Left renal pelvis (tissue), 4 donors: ENCODE measurements around the gene RBM12. TPM values are rescaled to one million over a fixed set of nuclear protein-coding genes. Genes with fewer than 3 reads are reported as not detected.
A peak's percentile ranks its signal among the peaks of the same experiment; 100 is the strongest.

ENCODE experiments used
- DNase-seq, 4 donors: peaks; one replicate each; pipeline ENCODE4 v3.0.0-alpha.2; 2013; ENCODE audit warnings: low read depth in 4 of 4, low spot score in 3 of 4
- polyA plus RNA-seq, 4 donors: library from polyadenylated mRNA; unstranded; fragments of 120-200 nt; gene quantifications; one replicate each; pipeline ENCODE4 v1.2.1, GENCODE V29; 2013; ENCODE audit not compliant: insufficient read length in 4 of 4

Gene RBM12
- polyA plus RNA-seq, 4 donors, result 89.6 to 115 (median 95.2) TPM

GRCh38 chr20:35625584-35626385, 38.9 kb downstream of the RBM12 start:
- DNase-seq, result no peak

- no peak for DNase-seq
Measured at GRCh38 chr20:35621560-35621946, 43.1 kb downstream of the RBM12 start.

- DNase-seq, result no peak
Measured at GRCh38 chr20:35620818-35621559, 43.7 kb downstream of the RBM12 start.

- DNase-seq, result peak in 2 of 4 donors; percentile 68 to 71
Measured at GRCh38 chr20:35619196-35620095, 45.3 kb downstream of the RBM12 start.

- no peak for DNase-seq
Measured at GRCh38 chr20:35618263-35619131, 46.2 kb downstream of the RBM12 start.

GRCh38 chr20:35617397-35618262, 47.1 kb downstream of the RBM12 start:
- no peak for DNase-seq

- peak in 1 of 4 donors; percentile 94 for DNase-seq
Measured at GRCh38 chr20:35616465-35617396, 48.0 kb downstream of the RBM12 start.

- DNase-seq, result peak; percentile 40 to 94 (median 90)
Measured at GRCh38 chr20:35615667-35616464, 48.8 kb downstream of the RBM12 start, which contains the start of gene SPAG4. Gene SPAG4 (plus strand): TSS chr20:35615829. CDS start chr20:35616004, 175 bp downstream.

- no peak for DNase-seq
Measured at GRCh38 chr20:35611482-35611881, 53.2 kb downstream of the RBM12 start.

GRCh38 chr20:35610833-35611427, 53.8 kb downstream of the RBM12 start:
- no peak for DNase-seq

- DNase-seq, result no peak
Measured at GRCh38 chr20:35607003-35607735, 57.5 kb downstream of the RBM12 start.

- no peak for DNase-seq
Measured at GRCh38 chr20:35606127-35606526, 58.6 kb downstream of the RBM12 start.

GRCh38 chr20:35604449-35604747, 60.3 kb downstream of the RBM12 start:
- no peak for DNase-seq

- DNase-seq, result no peak
Measured at GRCh38 chr20:35603695-35604448, 60.8 kb downstream of the RBM12 start.

GRCh38 chr20:35602851-35603495, 61.7 kb downstream of the RBM12 start:
- no peak for DNase-seq
